Activated CD8-positive, alpha-beta T cell treated with anti-CD3 and anti-CD28 coated beads for 36 hours (primary cell): Measurements from ENCODE around the gene NAT14. TPM values are rescaled to one million over a fixed set of nuclear protein-coding genes. Genes with fewer than 3 reads are reported as not detected.

Experiments
- ATAC-seq: fragments of 200-7000 bp; cut with Tn5 transposase; one replicate; pipeline ENCODE4 v1.10.0; 2021; ENCODE audit warnings: mild to moderate bottlenecking, moderate library complexity
- CTCF ChIA-PET: fragments of 350-600 bp; sonication (Branson Sonifier 250); formaldehyde crosslinking; loops from one replicate; lab custom pipeline; 2021; ENCODE audit warnings: antibody characterized with exemption; lab: Charles Lee
- POLR2A ChIA-PET: fragments of 350-600 bp; sonication (Branson Sonifier 250); formaldehyde crosslinking; loops from one replicate; lab custom pipeline; 2021; ENCODE audit warnings: antibody characterized with exemption; lab: Charles Lee
- DNase-seq: peaks from one replicate; pipeline ENCODE4 v3.0.0-alpha.2; 2020
- H3K27ac Mint-ChIP-seq: one replicate; pipeline ENCODE4 v1.8.0; 2021; ENCODE audit warnings: mild to moderate bottlenecking, mixed read lengths
- H3K27me3 Mint-ChIP-seq: one replicate; pipeline ENCODE4 v1.8.0; 2021; ENCODE audit warnings: mixed read lengths
- H3K36me3 Mint-ChIP-seq: one replicate; pipeline ENCODE4 v1.8.0; 2021; ENCODE audit warnings: low read depth, mixed read lengths
- H3K4me1 Mint-ChIP-seq: one replicate; pipeline ENCODE4 v1.8.0; 2021; ENCODE audit warnings: low read depth, mixed read lengths
- H3K4me3 Mint-ChIP-seq: one replicate; pipeline ENCODE4 v1.8.0; 2021; ENCODE audit warnings: mild to moderate bottlenecking, moderate library complexity, mixed read lengths
- H3K9me3 Mint-ChIP-seq: one replicate; pipeline ENCODE4 v1.8.0; 2021; ENCODE audit warnings: mixed read lengths
- intact Hi-C: fragments of 100-400 bp; cut with micrococcal nuclease; formaldehyde crosslinking; loops from one replicate; pipeline ENCODE4 v1.10.0; 2022
- total RNA-seq, 2 experiments: library from RNA; stranded (reverse); gene quantifications; one replicate each; pipeline ENCODE4 v1.2.3, GENCODE V29; 2021
- TF ChIP-seq, protein P1 (sequence below): fragments of 200-600 bp; IDR thresholded peaks from one replicate; pipeline ENCODE4 v1.8.0; 2022; ENCODE audit warnings: antibody characterized with exemption, mild to moderate bottlenecking

NAT14 gene
- total RNA-seq, 2 experiments from 2014 or later = 18.9 to 19.9 TPM

DNA sequence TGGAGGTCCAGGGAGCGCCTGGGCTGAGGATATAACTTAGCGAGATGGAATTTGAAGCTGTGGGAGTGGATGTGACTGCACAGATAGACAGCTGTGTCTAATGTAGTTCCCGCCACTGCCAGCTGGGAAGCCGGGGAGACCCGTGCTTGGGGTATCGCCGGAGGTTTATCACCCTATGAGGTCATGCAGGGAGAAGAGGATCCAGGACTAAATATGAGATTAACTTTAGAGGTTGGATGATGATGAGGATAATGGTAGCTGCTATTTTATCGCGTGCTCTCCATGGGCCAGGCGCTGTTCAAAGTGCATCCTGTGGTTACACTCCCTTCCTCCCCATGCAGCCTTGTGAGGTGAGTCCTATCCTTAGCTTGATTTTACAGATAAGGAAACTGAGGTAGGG is 23.1 kb downstream of the NAT14 start:
- Mint-ChIP-seq H3K4me1 (peaks cover 10% of the 10 kb centered on the region), H3K27me3 (peaks cover 6% of the 10 kb centered on the region), H3K27ac (no peak overlapping the region), H3K4me3 (no peak overlapping the region), H3K9me3 (peaks cover 2% of the 10 kb centered on the region), H3K36me3 (peaks cover 2% of the 10 kb centered on the region)
- ATAC-seq (no peak), DNase-seq (no peak)
- POLR2A ChIA-PET = no interaction called here
- intact Hi-C loops = no loop called here
- TF ChIP-seq, protein P1, sequence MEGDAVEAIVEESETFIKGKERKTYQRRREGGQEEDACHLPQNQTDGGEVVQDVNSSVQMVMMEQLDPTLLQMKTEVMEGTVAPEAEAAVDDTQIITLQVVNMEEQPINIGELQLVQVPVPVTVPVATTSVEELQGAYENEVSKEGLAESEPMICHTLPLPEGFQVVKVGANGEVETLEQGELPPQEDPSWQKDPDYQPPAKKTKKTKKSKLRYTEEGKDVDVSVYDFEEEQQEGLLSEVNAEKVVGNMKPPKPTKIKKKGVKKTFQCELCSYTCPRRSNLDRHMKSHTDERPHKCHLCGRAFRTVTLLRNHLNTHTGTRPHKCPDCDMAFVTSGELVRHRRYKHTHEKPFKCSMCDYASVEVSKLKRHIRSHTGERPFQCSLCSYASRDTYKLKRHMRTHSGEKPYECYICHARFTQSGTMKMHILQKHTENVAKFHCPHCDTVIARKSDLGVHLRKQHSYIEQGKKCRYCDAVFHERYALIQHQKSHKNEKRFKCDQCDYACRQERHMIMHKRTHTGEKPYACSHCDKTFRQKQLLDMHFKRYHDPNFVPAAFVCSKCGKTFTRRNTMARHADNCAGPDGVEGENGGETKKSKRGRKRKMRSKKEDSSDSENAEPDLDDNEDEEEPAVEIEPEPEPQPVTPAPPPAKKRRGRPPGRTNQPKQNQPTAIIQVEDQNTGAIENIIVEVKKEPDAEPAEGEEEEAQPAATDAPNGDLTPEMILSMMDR = no peak
- CTCF ChIA-PET = interaction anchor here (1.0 to 1.5 kb wide), 2 partner anchors 40 to 98 kb away, joined by 3 to 7 read pairs; partner anchors contain the start of gene ZNF865

DNA sequence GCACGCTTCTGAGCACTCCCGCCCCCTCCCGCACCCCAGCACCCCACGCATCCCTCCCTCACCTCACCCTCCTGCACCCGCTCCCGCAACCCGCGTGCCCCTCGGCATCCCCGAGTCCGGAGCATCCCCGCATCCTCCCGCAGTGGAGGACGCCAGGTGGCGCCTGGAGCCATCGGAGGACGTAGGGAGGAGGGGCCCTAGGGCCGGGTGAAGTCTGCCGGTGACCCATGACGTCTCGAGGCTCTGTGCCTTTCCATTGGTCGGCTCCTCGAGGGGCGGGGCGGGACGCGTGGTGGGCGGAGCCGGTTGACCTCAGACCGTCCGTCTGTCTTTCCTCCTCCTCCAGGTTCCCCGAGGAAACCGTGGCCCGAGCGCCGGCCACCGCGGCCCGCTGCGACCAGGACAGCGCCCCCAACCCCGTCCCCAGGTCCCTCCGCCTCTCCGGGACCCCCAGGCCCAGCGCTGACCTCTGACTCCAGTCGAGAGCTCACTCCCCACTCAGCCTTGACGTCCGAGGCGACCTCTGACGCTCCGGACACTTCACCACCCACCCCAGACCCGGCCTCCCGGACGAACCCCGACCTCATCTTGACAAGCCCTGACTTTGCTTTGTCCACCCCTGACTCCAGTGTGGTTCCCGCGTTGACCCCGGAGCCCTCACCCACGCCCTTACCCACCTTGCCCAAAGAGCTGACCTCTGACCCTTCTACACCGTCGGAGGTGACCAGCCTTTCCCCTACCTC is 32.1 kb downstream of the NAT14 start:
- ATAC-seq (peak; percentile 100), DNase-seq (peak; percentile 94)
- Mint-ChIP-seq H3K27ac (peak overlapping the region; percentile 51), H3K4me3 (peak overlapping the region; percentile 55), H3K36me3 (no peaks in the 10 kb centered on the region), H3K27me3 (no peaks in the 10 kb centered on the region), H3K4me1 (peaks cover 3% of the 10 kb centered on the region), H3K9me3 (no peaks in the 10 kb centered on the region)
- intact Hi-C loops = loop anchor here (5.0 kb wide), 1 partner anchor 110 kb away; no protein-coding TSS in a partner anchor
- ChIA-PET CTCF (interaction anchor here (0.7 to 2.1 kb wide), 8 partner anchors 64 to 178 kb away, joined by 3 to 35 read pairs (median 3); partner anchors contain the start of genes KMT5C, ZNF784 and ZNF865), POLR2A (no interaction called here)
- TF ChIP-seq, protein P1 = peak; percentile 66

DNA sequence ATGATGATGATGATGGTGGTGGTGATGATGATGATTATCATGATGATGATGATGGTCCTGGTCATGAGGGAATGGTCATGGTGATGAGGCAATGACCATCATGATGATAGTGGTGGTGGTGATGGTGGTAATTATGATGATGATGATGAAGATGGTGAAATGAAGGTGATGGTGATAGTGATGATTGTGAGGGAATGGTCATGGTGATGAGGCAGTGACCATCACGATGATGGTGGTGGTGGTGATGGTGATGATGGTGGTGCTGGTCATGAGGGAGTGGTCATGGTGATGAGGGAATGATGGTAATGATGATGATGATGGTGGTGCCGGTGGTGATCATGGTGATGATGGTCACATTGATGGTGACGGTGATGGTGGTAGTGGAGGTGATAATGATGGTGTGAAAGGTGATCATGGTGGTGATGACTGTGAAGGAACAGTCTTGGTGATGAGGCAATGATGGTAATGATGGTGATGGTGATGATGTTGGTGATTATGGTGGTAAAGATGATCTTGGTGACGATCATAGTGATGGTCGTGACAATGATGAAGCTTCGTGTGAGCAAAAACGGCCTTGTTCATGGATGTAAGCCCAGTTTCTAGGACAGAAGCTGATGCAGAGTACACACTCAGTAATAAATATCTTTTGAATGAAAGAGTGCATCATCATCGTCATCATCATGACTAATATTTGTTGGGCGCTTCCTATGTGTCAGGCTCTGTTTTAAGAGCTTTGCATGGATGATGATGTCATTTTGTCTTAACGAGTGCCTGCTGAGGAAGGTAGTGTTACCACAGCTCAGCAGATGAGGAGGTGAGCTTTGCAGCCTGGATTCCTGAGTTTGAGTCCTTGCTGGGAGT is 34.7 kb downstream of the NAT14 start:
- CTCF ChIA-PET = interaction anchor here (0.8 to 1.1 kb wide), 3 partner anchors 33 to 119 kb away, joined by 3 read pairs; no protein-coding TSS in a partner anchor
- no peak for ATAC-seq
- H3K4me3 Mint-ChIP-seq = no peak overlapping the region
- intact Hi-C loops = loop anchor here (5.0 kb wide), 1 partner anchor 108 kb away; no protein-coding TSS in a partner anchor
- peaks cover 3% of the 10 kb centered on the region for H3K4me1 Mint-ChIP-seq
- no peak overlapping the region for H3K27ac Mint-ChIP-seq
- POLR2A ChIA-PET = interaction anchor here (0.9 kb wide), 1 partner anchor 16 kb away, joined by 3 read pairs; no protein-coding TSS in a partner anchor
- H3K27me3 Mint-ChIP-seq = no peaks in the 10 kb centered on the region
- TF ChIP-seq, protein P1 = no peak
- no peaks in the 10 kb centered on the region for H3K36me3 Mint-ChIP-seq
- no peaks in the 10 kb centered on the region for H3K9me3 Mint-ChIP-seq
- DNase-seq = no peak

DNA sequence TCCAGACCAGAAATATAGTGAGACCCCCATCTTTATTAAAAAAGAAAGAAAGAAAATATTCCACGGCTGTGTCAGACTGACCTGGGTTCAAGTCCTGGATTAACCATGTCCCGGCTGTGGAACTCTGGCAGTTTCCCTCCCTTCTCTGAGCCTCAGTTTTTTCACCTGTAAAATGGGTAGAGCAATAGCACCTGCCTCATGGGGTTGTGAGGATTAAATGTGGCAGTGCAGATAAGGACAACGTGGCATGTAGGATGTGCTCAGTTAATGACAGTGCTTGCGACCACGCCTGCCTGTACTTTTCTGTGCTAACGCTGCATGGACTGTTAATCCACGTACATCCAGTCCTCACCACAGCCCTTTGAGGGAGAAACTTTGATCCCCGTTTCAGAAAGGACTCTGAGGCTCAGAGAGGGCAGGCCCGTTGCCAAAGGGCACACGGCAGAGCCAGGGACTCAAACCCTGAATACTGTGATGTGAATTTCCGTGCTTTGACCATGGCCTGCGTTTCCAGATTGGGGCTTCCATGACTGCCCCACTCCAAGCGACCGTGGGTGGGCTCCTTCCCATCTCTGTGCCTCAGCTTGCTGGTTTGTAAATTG is 35.8 kb downstream of the NAT14 start:
- H3K9me3 Mint-ChIP-seq = no peaks in the 10 kb centered on the region
- H3K4me3 Mint-ChIP-seq = no peak overlapping the region
- peaks cover 2% of the 10 kb centered on the region for H3K27me3 Mint-ChIP-seq
- intact Hi-C loops = no loop called here
- H3K36me3 Mint-ChIP-seq = no peaks in the 10 kb centered on the region
- ChIA-PET POLR2A (no interaction called here), CTCF (interaction anchor here (1.1 kb wide), 1 partner anchor 105 kb away, joined by 3 read pairs; no protein-coding TSS in a partner anchor)
- H3K27ac Mint-ChIP-seq = no peak overlapping the region
- ATAC-seq (no peak), DNase-seq (no peak)
- H3K4me1 Mint-ChIP-seq = peaks cover 3% of the 10 kb centered on the region
- TF ChIP-seq, protein P1 = no peak
